Glomerular endothelial cell (primary cell): ENCODE data around the gene AMFR. TPM values are rescaled to one million over a fixed set of nuclear protein-coding genes. Genes with fewer than 3 reads are reported as not detected.

Source experiments
- DNase-seq: peaks from one replicate; pipeline ENCODE4 v3.0.0-alpha.2; 2011; ENCODE audit warnings: low read depth, low spot score; ENCODE audit errors: extremely low read depth
- total RNA-seq: library from RNA; depleted of rRNA; stranded (reverse); fragments of >200 nt; gene quantifications from 2 replicates; pipeline ENCODE4 v1.2.3, GENCODE V29; 2015

AMFR gene
- total RNA-seq, 1 donor from 2014 or later = 113 TPM

- no peak for DNase-seq
Measured at GRCh38 chr16:56337131-56337857, 88.1 kb downstream of the AMFR start.

DNA sequence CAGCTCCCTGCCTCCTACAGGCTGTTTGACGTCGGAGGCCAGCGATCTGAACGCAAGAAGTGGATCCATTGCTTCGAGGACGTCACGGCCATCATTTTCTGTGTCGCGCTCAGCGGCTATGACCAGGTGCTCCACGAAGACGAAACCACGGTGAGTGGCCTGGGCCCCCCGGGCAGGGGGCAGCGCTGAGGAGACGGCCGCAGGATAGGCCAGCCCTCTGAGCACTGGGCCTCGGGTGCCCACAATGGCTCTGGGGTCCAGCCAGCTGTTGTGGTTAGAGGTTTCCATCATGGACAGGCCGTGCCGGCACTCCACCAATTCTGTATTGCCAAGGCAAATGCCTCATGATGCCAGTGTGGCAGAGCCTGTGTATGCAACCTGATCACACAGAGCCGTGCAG, 88.6 kb downstream of the AMFR start:
- no peak for DNase-seq

DNA sequence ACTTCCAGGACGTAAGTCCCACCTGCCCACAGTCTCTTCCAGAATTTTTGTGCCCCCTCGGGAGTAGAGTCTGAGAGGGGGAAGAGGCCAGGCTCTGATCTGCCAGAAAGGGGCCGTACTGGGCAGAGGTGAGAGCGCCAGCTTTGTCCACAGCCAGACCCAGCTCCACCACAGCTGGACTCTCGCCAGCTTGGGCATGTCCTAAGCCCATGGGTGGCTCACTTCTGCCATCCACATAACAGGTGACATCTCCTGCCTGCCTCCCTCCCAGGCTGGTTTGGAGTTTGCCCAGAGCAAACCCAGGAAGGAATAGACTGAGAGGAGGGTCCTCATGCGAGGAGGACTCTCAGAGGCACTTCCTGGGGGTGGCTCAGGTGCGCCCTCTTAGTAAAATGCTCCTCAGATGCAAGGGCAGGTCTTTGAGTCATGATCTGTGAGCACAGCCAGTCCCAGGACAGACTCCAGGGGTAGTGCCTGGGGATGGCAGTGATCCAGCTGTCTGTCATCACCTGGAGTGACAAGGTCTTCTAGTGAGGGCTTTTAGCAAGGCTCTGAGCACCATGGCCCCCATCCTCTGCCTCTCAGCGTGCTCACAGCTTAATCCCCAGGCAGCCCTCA, 89.2 kb downstream of the AMFR start:
- DNase-seq = no peak

- no peak for DNase-seq
Measured at GRCh38 chr16:56334761-56335160, 90.6 kb downstream of the AMFR start.

DNA sequence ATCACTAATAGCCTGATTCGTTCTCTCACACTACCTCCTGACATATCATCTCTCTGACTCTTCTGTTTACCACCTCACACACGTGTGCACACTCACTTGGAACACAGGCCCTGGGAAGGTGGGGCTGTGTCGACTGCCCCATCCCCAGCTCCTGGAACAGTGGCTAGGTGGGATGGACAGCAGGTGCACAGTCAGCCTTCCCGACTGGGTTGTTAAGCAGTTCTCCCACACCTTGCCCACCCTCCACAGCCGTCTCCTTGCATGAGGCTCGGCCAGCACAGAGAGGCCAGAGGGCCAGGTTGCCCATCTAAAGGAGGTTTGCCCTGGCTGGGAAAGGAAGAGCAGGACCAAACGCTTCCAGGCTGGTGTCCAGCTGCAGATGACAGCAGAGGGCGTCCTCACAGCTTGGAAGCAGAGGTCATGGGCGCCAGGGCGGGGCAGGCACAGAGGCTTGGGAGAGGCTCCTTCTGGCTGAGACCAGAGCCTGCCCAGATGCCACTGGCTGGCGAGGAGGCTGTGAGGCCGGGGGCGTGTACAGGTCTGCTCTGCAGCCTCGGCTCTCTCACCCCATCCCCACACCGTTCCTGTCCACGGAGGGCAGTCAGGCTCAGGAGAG, 92.8 kb downstream of the AMFR start:
- DNase-seq = no peak

GRCh38 chr16:56331915-56332314, 93.4 kb downstream of the AMFR start:
- no peak for DNase-seq

GRCh38 chr16:56331399-56331798, 93.9 kb downstream of the AMFR start:
- no peak for DNase-seq

- no peak for DNase-seq
Measured at GRCh38 chr16:56330476-56330875, 94.9 kb downstream of the AMFR start.

DNA sequence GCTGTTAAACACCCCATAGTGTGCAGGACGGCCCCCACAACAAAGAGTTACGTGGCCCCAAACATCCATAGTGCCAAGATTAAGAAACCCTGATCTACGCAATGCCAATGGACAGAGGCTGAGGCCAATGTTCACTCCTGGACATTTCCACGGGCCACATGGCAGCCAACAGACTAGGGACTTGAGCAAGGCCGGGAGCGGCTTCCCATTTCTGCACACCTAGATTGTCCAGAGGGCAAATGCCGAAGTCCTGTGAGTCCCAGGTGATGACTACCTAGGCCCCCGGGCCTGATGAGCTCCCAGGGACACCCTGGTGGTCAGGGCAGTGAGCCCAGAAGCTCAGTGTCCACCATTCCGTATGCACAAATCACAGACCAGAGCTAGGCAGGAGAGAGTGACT, 95.5 kb downstream of the AMFR start:
- no peak for DNase-seq

- no peak for DNase-seq
Measured at GRCh38 chr16:56328276-56329022, 96.9 kb downstream of the AMFR start.

DNA sequence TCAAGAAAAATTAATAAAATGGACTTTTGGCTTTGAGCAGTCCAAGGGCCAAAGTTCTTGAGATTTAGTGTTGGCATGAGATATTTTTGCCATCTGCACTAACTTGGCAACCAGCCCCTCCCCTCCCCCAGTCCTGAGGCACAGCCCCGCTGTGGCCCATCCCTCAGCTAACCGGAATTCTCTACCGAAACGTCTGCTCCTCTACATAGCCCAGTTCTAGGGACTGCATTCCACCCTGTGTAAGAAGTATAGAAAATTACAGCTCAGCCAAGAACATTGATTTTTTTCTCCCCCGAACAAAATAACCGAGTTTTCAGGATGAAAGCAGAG, 97.5 kb downstream of the AMFR start:
- DNase-seq = no peak

GRCh38 chr16:56327071-56327928, 98.0 kb downstream of the AMFR start:
- DNase-seq = no peak

DNA sequence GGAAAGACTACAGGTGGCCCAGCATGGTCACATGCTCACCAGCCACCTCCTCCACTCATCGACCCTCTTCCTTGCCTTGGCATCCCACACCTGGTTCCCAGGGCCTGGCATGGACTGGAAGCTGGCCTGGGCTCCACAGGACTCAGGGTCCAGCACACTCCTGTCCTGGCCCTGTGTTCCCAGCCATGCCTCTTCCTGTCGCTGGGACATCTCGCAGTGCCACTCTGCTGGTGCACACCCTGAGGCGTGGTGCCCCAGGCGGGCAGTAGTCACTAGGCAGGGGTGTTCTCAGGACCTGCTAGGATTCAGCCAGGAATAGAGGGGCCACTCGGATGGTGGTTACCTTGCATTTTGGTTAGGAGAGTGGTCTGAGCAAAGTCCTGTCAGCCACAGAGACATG, 99.4 kb downstream of the AMFR start:
- no peak for DNase-seq

GRCh38 chr16:56324406-56324805, 100.9 kb downstream of the AMFR start:
- DNase-seq = no peak

DNA sequence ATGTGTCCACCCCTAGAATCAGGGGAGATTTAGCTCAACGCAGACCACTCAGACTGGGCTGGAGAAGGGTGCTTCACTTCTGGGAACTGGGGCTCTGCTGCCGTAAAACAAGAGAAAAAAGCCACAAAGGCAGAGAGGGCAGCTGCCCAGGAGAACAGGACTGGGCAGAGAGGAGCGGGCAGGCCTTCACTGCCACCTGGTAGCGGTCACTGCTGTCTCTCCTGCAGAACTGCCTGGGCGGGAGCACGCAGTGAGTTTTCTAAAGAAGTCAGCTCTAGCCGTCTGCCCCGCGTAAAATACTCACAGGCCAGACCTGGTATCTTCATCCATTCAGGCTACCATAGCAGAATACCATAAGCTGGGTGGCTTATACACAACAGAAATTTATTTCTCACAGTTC, 103.8 kb downstream of the AMFR start:
- no peak for DNase-seq

GRCh38 chr16:56320811-56321558, 104.4 kb downstream of the AMFR start:
- DNase-seq = no peak

GRCh38 chr16:56320056-56320455, 105.3 kb downstream of the AMFR start:
- no peak for DNase-seq

DNA sequence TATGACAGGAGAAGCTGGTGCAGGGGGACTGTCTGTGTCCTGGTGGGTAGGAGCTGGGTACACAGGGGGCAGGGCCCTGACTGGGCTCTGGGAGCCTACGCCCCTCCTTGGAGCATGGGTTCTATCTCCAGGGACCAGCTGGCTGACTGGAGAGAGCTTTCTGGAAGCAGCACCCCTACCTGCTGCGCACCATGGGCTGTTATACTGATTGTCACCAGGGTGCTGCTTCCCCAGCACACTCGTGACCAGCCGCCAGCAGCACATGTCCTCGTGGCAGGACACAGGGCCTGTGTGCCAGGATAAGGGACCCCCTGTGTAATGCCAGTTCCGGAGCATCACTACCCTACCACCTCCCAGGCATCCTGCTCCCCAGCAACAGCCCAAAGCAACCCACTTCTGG, 106.0 kb downstream of the AMFR start:
- no peak for DNase-seq

DNA sequence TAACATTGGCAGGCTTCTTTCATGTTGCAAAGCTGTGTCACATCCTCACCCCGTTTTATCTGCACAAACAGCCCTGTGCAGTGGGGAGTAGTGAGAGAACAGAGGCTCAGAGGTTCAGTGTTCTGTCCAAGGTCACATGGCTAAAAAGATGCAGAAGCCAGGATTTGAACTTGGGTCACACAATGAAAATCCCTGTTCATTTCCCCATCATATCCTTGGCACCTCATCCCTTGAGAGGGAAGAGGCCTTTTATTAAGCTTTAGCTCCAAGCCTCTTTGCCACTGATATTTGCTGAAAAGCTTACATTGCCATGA, 106.6 kb downstream of the AMFR start:
- DNase-seq = no peak
